HG03280 (cell line): ENCODE results near the gene DEK.
"Not testable (repeated sequence)": the region's sequence is repeated elsewhere in the genome, so short reads cannot be mapped to it uniquely, and the experiment has no call there.

Experiments
- ATAC-seq: cut with Tn5 transposase; IDR thresholded peaks from one replicate; pipeline ENCODE4 v1.9.1; 2021; ENCODE audit warnings: mild to moderate bottlenecking, moderate library complexity; ENCODE audit not compliant: unreplicated experiment

Gene DEK, protein sequence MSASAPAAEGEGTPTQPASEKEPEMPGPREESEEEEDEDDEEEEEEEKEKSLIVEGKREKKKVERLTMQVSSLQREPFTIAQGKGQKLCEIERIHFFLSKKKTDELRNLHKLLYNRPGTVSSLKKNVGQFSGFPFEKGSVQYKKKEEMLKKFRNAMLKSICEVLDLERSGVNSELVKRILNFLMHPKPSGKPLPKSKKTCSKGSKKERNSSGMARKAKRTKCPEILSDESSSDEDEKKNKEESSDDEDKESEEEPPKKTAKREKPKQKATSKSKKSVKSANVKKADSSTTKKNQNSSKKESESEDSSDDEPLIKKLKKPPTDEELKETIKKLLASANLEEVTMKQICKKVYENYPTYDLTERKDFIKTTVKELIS

GRCh38 chr6:18264219-18264922, at the start of gene DEK:
DEK (minus strand) TSS chr6:18264530; CDS start chr6:18263987, 543 bp downstream.
- ATAC-seq, result peak; percentile 40

DNA sequence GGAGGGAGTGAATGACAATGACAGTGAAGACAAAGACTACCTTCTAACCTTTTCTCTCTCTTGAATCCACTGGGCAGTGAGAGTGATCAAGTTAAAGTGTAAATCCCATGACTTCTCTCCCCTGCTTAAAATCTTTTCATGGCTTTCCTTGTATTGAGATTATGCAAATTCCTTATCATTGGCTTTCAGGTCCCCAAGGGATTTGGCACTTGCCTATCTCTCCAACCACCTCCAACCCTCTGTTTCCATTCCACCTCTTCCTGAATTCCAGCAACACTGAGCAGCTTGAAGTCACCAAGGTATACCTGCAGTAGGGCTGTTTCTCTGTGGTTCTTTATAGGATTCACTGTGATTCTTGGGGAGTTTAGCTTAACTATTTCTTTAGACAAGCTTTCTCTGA, 48.0 kb upstream of the DEK start:
- no peak for ATAC-seq

DNA sequence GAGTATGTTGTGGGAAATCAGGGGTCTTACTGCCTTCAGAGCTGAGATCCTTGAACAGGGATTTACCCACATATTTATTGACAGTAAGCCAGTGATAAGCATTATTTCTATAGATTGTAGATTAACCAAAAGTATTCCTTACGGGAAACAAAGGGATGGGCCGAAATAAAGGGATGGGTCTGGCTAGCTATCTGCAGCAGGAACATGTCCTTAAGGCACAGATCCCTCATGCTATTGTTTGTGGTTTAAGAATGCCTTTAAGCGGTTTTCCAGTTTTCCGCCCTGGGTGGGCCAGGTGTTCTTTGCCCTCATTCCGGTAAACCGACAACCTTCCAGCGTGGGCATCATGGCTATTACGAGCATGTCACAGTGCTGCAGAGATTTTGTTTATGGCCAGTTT, 45.7 kb upstream of the DEK start:
- not testable (repeated sequence) for ATAC-seq

DNA sequence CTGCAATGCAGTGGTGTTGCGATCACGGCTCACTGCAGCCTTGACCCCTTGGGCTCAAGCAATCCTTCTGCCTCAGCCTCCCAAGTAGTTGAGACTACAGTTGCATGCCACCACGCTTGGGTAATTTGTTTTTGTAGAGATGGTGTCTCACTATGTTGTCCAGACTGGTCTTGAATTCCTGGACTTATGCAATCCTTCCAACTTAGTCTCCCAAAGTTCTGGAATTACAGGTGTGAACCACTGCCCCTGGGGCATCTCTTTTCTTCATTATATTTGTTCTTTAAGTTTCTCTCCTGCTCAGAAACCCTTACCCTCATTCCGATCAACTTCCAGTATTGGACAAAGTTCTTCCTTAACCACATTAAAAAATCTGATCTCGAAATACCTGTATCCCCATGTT, 44.7 kb upstream of the DEK start:
- no peak for ATAC-seq

DNA sequence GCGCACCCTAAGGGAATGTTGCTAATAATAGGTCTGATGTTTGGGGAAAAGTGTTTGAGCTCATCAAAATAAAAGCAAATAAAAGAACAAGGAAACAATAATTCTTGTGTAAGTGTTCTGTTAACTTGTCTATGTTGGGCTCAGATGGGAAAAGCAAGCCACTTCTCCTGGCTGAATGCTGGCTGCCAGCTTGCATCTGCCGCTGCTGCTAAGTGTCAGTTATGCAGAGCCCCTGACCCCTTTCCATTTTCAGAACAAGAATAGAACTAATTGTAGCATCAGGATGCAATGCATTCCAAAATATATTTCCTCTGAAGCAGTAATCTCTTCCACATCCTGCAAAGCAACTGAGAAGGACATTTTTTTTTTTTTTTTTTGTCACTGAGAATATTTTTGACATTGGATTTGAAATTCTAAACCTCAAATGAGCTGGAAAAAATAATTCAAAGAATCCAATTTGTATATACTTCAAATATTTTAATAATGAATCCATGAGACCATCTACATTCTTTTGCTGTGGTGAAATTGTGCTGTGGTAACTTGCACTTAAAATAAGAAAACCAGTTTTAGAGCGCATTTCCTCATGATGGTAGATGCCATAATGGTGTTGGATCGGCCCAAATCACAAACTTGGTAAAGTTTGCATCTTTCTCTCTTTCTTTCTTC, 43.9 kb upstream of the DEK start:
- ATAC-seq, result no peak

GRCh38 chr6:18306977-18307376, 42.6 kb upstream of the DEK start:
- no peak for ATAC-seq

- ATAC-seq, result no peak
These were observed 38.5 kb upstream of the DEK start for GRCh38 chr6:18302561-18303439.

DNA sequence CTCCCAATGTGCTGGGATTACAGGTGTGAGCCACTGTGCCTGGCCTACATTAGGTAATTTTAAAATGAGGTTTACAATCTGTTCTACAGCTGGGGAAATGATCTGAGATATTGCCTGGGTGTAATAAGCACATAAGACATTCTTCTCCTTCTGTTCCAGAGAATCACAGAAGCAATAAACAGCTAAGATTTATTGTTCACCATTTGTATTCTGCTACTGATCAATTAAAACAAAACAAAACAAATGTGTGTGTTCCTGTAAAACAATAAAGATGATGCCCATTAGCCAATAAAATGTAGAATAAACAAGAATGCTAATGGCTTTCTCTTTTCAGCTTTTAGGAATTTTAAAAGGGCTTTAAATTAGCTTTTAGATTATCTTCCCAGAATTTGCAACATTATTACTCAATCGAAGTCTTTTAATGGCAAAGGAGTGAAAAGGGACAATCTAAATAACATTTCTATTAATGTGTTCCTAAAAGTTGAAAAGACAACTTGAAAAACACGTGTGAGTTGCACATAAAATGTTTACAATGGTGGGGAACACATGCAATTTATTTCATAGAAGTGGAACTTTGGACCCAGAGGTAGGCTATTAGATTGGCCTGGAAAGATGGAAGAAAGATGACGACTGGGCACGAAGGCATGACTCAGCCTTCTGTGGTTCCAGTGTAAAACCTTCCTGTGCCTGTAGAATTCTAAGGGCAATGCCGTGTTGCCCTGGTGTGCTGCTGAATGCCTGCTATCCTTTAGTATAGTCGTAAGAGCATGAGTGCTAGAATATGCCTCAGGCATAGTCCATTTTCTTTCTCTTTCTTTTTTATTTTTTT, 29.0 kb upstream of the DEK start:
- ATAC-seq, result no peak

DNA sequence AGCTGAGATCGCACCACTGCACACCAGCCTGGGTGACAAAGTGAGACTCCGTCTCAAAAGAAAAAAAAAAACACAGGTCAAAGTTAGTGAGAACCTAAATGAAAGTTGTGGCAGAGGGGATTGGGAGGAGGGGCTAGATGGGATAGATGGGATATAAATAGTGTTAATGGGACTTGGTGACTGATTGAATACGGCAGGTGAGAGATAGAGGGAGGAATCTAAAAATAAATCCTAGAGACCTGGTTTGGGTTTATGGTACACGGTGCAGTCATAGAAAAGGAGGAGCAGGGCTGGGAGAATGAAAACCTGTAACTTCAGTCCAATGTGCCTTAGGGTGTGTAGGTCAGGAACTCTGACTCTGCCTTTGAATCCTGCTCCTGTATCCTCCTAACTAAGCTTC, 25.0 kb upstream of the DEK start:
- ATAC-seq, result no peak

GRCh38 chr6:18284261-18284660, 19.9 kb upstream of the DEK start:
- ATAC-seq, result no peak

DNA sequence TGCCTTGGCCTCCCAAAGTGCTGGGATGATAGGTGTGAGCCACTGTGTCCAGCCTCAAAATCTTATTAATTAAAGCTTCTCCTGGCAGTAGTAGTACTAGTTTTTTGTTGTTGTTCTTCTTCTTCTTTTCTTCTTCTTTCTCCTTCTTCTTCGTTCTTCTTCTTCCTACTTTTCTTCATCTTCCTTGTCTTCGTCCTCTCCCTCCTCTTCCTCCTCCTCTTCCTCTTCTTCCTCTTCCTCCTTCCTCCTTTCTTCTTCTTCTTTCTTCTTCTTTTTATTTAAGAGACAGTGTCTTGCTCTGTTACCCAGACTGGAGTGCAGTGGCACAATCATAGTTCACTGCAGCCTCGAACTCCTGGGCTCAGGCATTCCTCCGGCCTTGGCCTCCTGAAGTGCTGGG, 17.2 kb upstream of the DEK start:
- no peak for ATAC-seq

- no peak for ATAC-seq
These were observed 15.8 kb upstream of the DEK start for GRCh38 chr6:18280084-18280483.

DNA sequence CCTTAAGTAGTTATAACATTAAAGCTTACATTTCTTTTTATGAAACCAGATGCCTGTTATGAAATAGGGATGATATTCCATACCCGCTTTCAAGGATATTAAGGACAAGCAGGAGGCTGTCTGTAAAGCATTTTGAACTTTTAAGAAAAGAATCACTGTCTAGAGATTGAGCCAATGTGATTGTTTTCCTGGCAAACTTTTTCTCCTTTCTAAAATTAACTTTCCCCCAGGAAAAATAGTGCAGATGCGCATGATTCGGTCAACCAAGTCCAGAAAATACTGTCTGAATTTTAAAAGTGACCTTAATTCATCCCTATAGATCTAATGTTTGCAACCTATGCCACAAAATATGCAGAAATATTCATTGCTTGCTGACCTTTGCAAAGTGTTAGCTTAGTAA, 15.1 kb upstream of the DEK start:
- no peak for ATAC-seq

DNA sequence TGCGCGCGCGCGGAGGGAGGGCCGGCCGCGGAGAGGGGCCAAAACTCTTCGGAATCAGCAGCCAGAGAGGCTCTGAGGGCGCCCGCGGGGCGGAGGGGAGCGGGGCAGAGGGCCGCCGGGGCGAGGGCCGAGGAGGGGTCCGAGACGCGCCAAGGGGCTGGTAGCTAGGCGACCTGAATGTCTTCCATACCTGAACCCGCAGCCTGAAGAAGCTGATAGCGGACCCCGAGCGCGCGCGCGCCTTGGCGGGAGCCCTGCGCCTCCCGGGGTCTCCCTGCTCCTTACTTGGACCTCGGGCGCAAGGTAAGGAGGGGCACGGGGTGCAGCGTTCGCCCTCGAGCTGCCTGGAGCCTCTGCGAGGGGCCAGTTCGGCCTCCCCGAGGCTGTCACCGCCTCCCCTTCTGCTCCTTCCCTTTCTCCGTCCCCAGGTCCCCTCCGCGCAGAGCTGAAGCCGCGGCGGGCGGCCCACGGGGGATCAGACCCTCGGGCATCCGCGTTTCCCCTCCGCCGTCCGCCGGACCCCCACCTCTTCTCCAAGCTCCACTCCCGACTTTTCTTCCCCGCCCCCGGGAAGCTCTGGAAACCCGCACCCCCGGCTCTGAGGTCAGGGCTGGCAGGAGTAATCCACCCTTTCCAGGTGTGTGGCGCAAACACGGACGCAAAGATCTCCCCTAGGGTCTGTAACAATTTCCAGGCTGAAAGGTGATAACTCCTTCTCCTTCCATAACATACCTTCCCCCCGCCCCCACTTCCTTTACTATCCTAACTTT, 13.1 kb upstream of the DEK start:
- ATAC-seq, result no peak

DNA sequence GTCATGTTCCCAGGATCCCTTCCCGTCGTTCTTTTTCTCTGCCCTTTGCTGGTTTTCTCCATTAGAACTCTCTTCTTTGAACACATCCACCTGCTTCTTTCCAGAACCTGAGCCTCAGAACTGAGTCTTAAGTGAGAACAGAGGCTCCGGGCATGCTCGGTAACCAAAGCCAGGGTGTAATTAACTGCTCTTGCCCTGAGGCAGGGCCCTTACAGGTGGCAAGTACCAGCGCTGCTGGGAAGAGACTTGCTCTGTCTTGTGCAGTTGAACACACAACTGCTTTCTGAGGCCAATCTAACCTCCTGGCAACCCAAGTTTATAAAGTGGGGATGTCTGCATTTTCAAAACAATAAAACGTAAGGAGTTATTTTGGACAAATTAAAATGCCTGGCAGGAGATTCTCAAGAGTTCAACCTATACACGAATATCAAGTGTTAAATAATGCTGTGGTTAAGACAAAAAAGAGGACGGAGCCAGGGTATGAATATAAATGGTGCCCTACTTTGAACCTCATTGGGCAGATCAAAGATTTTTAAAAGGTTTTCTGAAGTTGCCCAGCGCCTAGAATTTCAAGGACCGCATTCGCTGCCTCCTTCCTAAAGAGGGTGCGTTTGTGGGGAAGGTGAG, 12.4 kb upstream of the DEK start:
- ATAC-seq, result no peak

GRCh38 chr6:18270216-18270615, 5.9 kb upstream of the DEK start:
- ATAC-seq, result no peak

DNA sequence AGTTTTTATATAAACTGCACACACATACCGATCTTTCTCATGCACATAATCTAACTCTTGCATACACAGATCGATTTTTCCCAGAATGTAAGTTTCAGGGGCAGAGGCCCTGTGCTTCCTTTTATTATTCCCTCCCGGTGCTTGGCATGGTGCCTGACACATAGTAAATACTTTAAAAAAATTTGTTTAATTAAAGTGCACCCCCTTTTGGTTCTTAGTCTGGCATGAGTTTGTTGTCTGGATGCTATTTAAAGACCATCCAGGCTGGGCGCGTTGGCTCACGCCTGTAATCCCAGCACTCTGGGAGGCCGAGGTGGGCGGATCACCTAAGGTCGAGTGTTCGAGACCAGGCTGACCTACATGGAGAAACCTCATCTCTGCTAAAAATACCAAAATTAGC, 5.4 kb upstream of the DEK start:
- ATAC-seq, result no peak

DNA sequence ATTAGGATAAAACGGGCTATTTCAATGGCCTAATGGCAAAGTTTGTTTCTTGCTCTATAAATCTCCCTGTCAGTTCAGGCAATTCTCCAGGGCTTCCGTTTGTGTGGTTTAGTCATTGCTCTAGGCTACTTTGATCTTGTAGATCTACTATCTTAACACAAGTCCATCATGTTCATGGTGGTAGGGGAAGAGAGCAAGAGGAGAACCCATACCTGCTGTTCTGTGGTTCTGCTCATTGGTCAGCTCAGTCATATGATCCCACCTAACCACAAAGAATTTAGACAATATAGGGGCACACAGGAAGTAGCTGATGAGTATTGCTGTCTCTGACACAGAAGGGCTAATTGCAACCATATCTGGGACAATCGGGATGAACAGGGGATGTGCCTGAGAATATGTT, 4.9 kb upstream of the DEK start:
- no peak for ATAC-seq

DNA sequence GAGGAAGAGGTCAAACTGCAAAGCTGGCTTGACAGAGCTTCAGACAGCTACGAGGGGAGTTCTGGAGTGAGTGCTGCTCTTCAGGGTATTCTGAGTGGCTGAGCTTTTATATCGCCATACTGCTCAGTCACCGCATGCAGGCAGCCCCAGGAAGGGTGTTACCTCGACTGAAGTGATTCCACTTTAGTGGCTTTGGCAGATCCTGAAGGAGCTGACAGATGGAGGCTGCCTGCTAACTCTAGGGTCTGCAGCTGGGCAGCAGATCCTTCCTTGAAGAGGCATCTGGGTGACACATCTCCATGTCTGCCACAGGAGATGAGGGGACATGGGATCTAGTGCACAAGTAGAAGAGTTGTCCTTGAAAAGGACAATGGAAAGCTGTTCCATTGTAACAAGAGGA, 3.7 kb upstream of the DEK start:
- ATAC-seq, result no peak
